Stimulated activated CD4-positive, alpha-beta T cell treated with anti-CD3 and anti-CD28 coated beads, Interleukin-4, amount 100 ng/mL, for 24 hours (primary cell): Measurements from ENCODE around the gene OCRL.
"Not testable (repeated sequence)": the region's sequence is repeated elsewhere in the genome, so short reads cannot be mapped to it uniquely, and the experiment has no call there.

ENCODE experiments used
- DNase-seq: peaks from one replicate; pipeline ENCODE4 v3.0.0-alpha.2; 2020

The OCRL gene

GRCh38 chrX:129540722-129541184 lies 694 bp downstream of the OCRL start:
- DNase-seq: no peak

- no peak for DNase-seq
These were observed 4.7 kb downstream of the OCRL start for GRCh38 chrX:129544780-129545179.

- no peak for DNase-seq
These were observed 5.3 kb downstream of the OCRL start for GRCh38 chrX:129545408-129545807.

- no peak for DNase-seq
These were observed 9.1 kb downstream of the OCRL start for GRCh38 chrX:129549124-129549523.

- DNase-seq: no peak
These were observed 13.7 kb downstream of the OCRL start for GRCh38 chrX:129553619-129554288.

GRCh38 chrX:129554816-129555215 lies 14.8 kb downstream of the OCRL start:
- not testable (repeated sequence) for DNase-seq

GRCh38 chrX:129556806-129557315 lies 16.8 kb downstream of the OCRL start:
- DNase-seq: no peak

GRCh38 chrX:129557844-129558480 lies 17.9 kb downstream of the OCRL start:
- DNase-seq: no peak

- no peak for DNase-seq
These were observed 19.7 kb downstream of the OCRL start for GRCh38 chrX:129559783-129560182.

GRCh38 chrX:129561453-129561852 lies 21.4 kb downstream of the OCRL start:
- DNase-seq: no peak

GRCh38 chrX:129564345-129564744 lies 24.3 kb downstream of the OCRL start:
- DNase-seq: not testable (repeated sequence)

GRCh38 chrX:129565046-129565650 lies 25.1 kb downstream of the OCRL start:
- DNase-seq: no peak

GRCh38 chrX:129566073-129566472 lies 26.0 kb downstream of the OCRL start:
- no peak for DNase-seq

GRCh38 chrX:129568349-129568748 lies 28.3 kb downstream of the OCRL start:
- no peak for DNase-seq

- DNase-seq: no peak
These were observed 32.4 kb downstream of the OCRL start for GRCh38 chrX:129572422-129572821.

GRCh38 chrX:129573652-129574051 lies 33.6 kb downstream of the OCRL start:
- not testable (repeated sequence) for DNase-seq

- no peak for DNase-seq
These were observed 34.2 kb downstream of the OCRL start for GRCh38 chrX:129574214-129574613.

GRCh38 chrX:129576539-129576938 lies 36.5 kb downstream of the OCRL start:
- DNase-seq: no peak

GRCh38 chrX:129577473-129577872 lies 37.4 kb downstream of the OCRL start:
- no peak for DNase-seq

GRCh38 chrX:129577877-129578276 lies 37.8 kb downstream of the OCRL start:
- no peak for DNase-seq

GRCh38 chrX:129581904-129582303 lies 41.8 kb downstream of the OCRL start:
- no peak for DNase-seq

GRCh38 chrX:129585167-129585566 lies 45.1 kb downstream of the OCRL start:
- no peak for DNase-seq

- DNase-seq: no peak
These were observed 45.6 kb downstream of the OCRL start for GRCh38 chrX:129585691-129586090.

GRCh38 chrX:129586446-129586845 lies 46.4 kb downstream of the OCRL start:
- no peak for DNase-seq
